OCI-LY3 (cell line): ENCODE data around the gene ROBO3.

Source experiments
- H2AFZ ChIP-seq: fragments of 200-600, 300-600 bp; shearing (Covaris generic); 2 replicates; pipeline ENCODE4 v1.6.0; 2014; ENCODE audit warnings: antibody characterized with exemption, low read depth, low read length
- H3K27ac ChIP-seq: fragments of 200-600, 300-600 bp; sonication (generic); 2 replicates; pipeline ENCODE4 v1.5.1; 2014; ENCODE audit warnings: mild to moderate bottlenecking, low read length, moderate library complexity, mixed read lengths
- H3K27me3 ChIP-seq: fragments of 200-600, 300-600 bp; sonication (generic); 2 replicates; pipeline ENCODE4 v1.6.1; 2014; ENCODE audit warnings: low read depth, low read length, mixed read lengths
- H3K36me3 ChIP-seq: fragments of 200-600, 300-600 bp; sonication (generic); replicated peaks from 2 replicates; pipeline ENCODE3; 2014; ENCODE audit warnings: low read depth, low read length, mixed read lengths
- H3K4me1 ChIP-seq: fragments of 300-600, 200-600 bp; sonication (generic); 2 replicates; pipeline ENCODE4 v1.6.1; 2014; ENCODE audit warnings: low read length, mixed read lengths
- H3K4me2 ChIP-seq: fragments of 200-600, 300-600 bp; sonication (generic); 2 replicates; pipeline ENCODE4 v1.6.1; 2014; ENCODE audit warnings: low read length, mixed read lengths
- H3K4me3 ChIP-seq: fragments of 300-600, 200-600 bp; sonication (generic); 2 replicates; pipeline ENCODE4 v1.5.1; 2014; ENCODE audit warnings: antibody characterized with exemption, mild to moderate bottlenecking, low read length, moderate library complexity
- H3K79me2 ChIP-seq: fragments of 300-600, 200-600 bp; shearing (Covaris generic); 2 replicates; pipeline ENCODE4 v1.6.1; 2014; ENCODE audit warnings: mild to moderate bottlenecking, low read length, mixed read lengths
- H3K9ac ChIP-seq: fragments of 300-600, 200-600 bp; shearing (Covaris generic); 2 replicates; pipeline ENCODE4 v1.6.0; 2014; ENCODE audit warnings: mild to moderate bottlenecking, low read length, moderate library complexity
- H3K9me3 ChIP-seq: fragments of 200-600, 300-600 bp; shearing (Covaris generic); 2 replicates; pipeline ENCODE4 v1.6.1; 2014; ENCODE audit warnings: low read length, mixed read lengths; ENCODE audit not compliant: insufficient read depth
- H4K20me1 ChIP-seq: fragments of 200-600, 300-600 bp; sonication (generic); 2 replicates; pipeline ENCODE4 v1.6.1; 2016; ENCODE audit warnings: low read length, mixed read lengths; ENCODE audit not compliant: insufficient read depth
- CTCF ChIP-seq: fragments of 200-600, 300-600 bp; sonication (generic); IDR thresholded peaks from 2 replicates; pipeline ENCODE4 v1.5.1; 2014; ENCODE audit warnings: antibody characterized with exemption, low read length, low read depth
- EZH2phosphoT487 ChIP-seq: fragments of 200-600 bp; shearing (Covaris generic); IDR thresholded peaks from 2 replicates; pipeline ENCODE4 v1.6.1; 2018; ENCODE audit warnings: antibody characterized with exemption, mixed run types, low read depth

Gene ROBO3

GRCh38 chr11:124902616-124903015, 37.4 kb downstream of the ROBO3 start:
- no peak overlapping the region for H3K9ac ChIP-seq
- 0 out of 2 replicates have a peak, but pooled peaks cover 4% of the 10 kb centered on the region for H3K4me1 ChIP-seq
- H3K27ac ChIP-seq = no peak overlapping the region
- no peaks in the 10 kb centered on the region for H4K20me1 ChIP-seq
- no peaks in the 10 kb centered on the region for H3K9me3 ChIP-seq
- H3K79me2 ChIP-seq = no peaks in the 10 kb centered on the region
- no peak overlapping the region for H3K4me2 ChIP-seq
- H3K4me3 ChIP-seq = no peak overlapping the region
- H3K27me3 ChIP-seq = peaks cover 46% of the 10 kb centered on the region
- no peak overlapping the region for H2AFZ ChIP-seq
- no peak for TF ChIP-seq EZH2phosphoT487
- no peaks in the 10 kb centered on the region for H3K36me3 ChIP-seq

- no peak overlapping the region for H3K4me3 ChIP-seq
- H3K4me2 ChIP-seq = no peak overlapping the region
- TF ChIP-seq EZH2phosphoT487 (no peak), CTCF (no peak)
- H3K36me3 ChIP-seq = no peaks in the 10 kb centered on the region
- no peaks in the 10 kb centered on the region for H3K9me3 ChIP-seq
- 0 out of 2 replicates have a peak, but pooled peaks cover 4% of the 10 kb centered on the region for H3K4me1 ChIP-seq
- H3K79me2 ChIP-seq = no peaks in the 10 kb centered on the region
- H2AFZ ChIP-seq = no peak overlapping the region
- H3K27me3 ChIP-seq = 0 out of 2 replicates have a peak, but pooled peaks cover 3% of the 10 kb centered on the region
- H3K9ac ChIP-seq = no peak overlapping the region
- no peaks in the 10 kb centered on the region for H4K20me1 ChIP-seq
- no peak overlapping the region for H3K27ac ChIP-seq
Measured at GRCh38 chr11:124915541-124916369, 50.5 kb downstream of the ROBO3 start.

DNA sequence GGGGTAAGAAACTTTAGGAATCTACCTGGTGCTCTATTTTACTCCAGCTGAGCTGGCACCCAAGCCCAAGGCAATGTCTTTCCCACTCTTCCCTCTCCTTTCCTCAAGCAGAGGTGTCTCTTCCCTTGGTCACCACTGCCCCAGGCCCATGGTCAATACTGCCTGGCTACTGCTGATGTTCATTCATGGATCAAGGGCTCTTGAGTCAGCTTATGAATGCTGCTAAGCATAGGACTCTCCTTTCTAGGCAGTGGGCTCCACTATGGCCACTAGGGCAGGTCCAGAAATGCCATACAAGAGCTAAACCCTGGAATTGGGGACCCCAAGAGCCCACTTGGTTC, 51.1 kb downstream of the ROBO3 start:
- H3K4me1 ChIP-seq = 0 out of 2 replicates have a peak, but pooled peaks cover 4% of the 10 kb centered on the region
- H2AFZ ChIP-seq = no peak overlapping the region
- H3K9me3 ChIP-seq = no peaks in the 10 kb centered on the region
- H3K36me3 ChIP-seq = no peaks in the 10 kb centered on the region
- H4K20me1 ChIP-seq = no peaks in the 10 kb centered on the region
- TF ChIP-seq EZH2phosphoT487 (no peak), CTCF (no peak)
- H3K27me3 ChIP-seq = 0 out of 2 replicates have a peak, but pooled peaks cover 3% of the 10 kb centered on the region
- H3K79me2 ChIP-seq = no peaks in the 10 kb centered on the region
- H3K27ac ChIP-seq = no peak overlapping the region
- H3K4me2 ChIP-seq = no peak overlapping the region
- no peak overlapping the region for H3K9ac ChIP-seq
- no peak overlapping the region for H3K4me3 ChIP-seq

GRCh38 chr11:124917115-124917637, 51.9 kb downstream of the ROBO3 start:
- TF ChIP-seq EZH2phosphoT487 (no peak), CTCF (no peak)
- 0 out of 2 replicates have a peak, but pooled peaks cover 3% of the 10 kb centered on the region for H3K27me3 ChIP-seq
- no peak overlapping the region for H3K9ac ChIP-seq
- 0 out of 2 replicates have a peak, but pooled peaks cover 4% of the 10 kb centered on the region for H3K4me1 ChIP-seq
- H3K4me3 ChIP-seq = no peak overlapping the region
- no peaks in the 10 kb centered on the region for H3K9me3 ChIP-seq
- H3K4me2 ChIP-seq = no peak overlapping the region
- no peaks in the 10 kb centered on the region for H3K79me2 ChIP-seq
- no peak overlapping the region for H3K27ac ChIP-seq
- no peaks in the 10 kb centered on the region for H4K20me1 ChIP-seq
- no peaks in the 10 kb centered on the region for H3K36me3 ChIP-seq
- no peak overlapping the region for H2AFZ ChIP-seq
